GM19240 (cell line): ENCODE data around the gene IGFL2.
"Not testable (repeated sequence)": the region's sequence is repeated elsewhere in the genome, so short reads cannot be mapped to it uniquely, and the experiment has no call there.

Experiments used
- DNase-seq: peaks from one replicate; pipeline ENCODE4 v3.0.0; 2011; ENCODE audit warnings: low spot score; ENCODE audit not compliant: insufficient read length

IGFL2 gene

GRCh38 chr19:46147791-46148288 is at the start of gene IGFL2:
Gene IGFL2 (plus strand): TSS chr19:46148238. CDS start chr19:46148279, 41 bp downstream.
- DNase-seq, result no peak

- no peak for DNase-seq
Measured at GRCh38 chr19:46100344-46100743, 47.7 kb upstream of the IGFL2 start.

GRCh38 chr19:46101293-46101692 is 46.7 kb upstream of the IGFL2 start:
- DNase-seq, result no peak

GRCh38 chr19:46102333-46102732 is 45.7 kb upstream of the IGFL2 start:
- DNase-seq, result not testable (repeated sequence)

GRCh38 chr19:46107371-46107770 is 40.7 kb upstream of the IGFL2 start:
- DNase-seq, result no peak

GRCh38 chr19:46109876-46110275 is 38.2 kb upstream of the IGFL2 start:
- DNase-seq, result no peak

- DNase-seq, result no peak
Measured at GRCh38 chr19:46111376-46111775, 36.7 kb upstream of the IGFL2 start.

GRCh38 chr19:46112527-46112926 is 35.5 kb upstream of the IGFL2 start:
- no peak for DNase-seq

- DNase-seq, result no peak
Measured at GRCh38 chr19:46113726-46114125, 34.3 kb upstream of the IGFL2 start.

GRCh38 chr19:46115396-46116106 is 32.5 kb upstream of the IGFL2 start:
- DNase-seq, result peak; percentile 38

GRCh38 chr19:46116121-46116520 is 31.9 kb upstream of the IGFL2 start:
- DNase-seq, result no peak

GRCh38 chr19:46118136-46118535 is 29.9 kb upstream of the IGFL2 start:
- DNase-seq, result no peak

GRCh38 chr19:46124638-46125115 is 23.4 kb upstream of the IGFL2 start, which contains the start of gene IGFL3:
Gene IGFL3 (minus strand): TSS chr19:46124688. CDS start chr19:46124649, 39 bp downstream.
- no peak for DNase-seq

- DNase-seq, result no peak
Measured at GRCh38 chr19:46125447-46125846, 22.6 kb upstream of the IGFL2 start.

GRCh38 chr19:46126086-46126580 is 21.9 kb upstream of the IGFL2 start:
- no peak for DNase-seq

GRCh38 chr19:46131485-46132143 is 16.4 kb upstream of the IGFL2 start:
- no peak for DNase-seq

GRCh38 chr19:46132508-46133100 is 15.4 kb upstream of the IGFL2 start:
- no peak for DNase-seq

GRCh38 chr19:46133101-46133627 is 14.9 kb upstream of the IGFL2 start:
- DNase-seq, result no peak

- DNase-seq, result no peak
Measured at GRCh38 chr19:46133777-46134241, 14.2 kb upstream of the IGFL2 start.

- DNase-seq, result no peak
Measured at GRCh38 chr19:46134527-46134926, 13.5 kb upstream of the IGFL2 start.

- no peak for DNase-seq
Measured at GRCh38 chr19:46137915-46138473, 10.0 kb upstream of the IGFL2 start.
